HEK293T (cell line): Measurements from ENCODE around the gene COL12A1.

Source experiments
- BHLHE40 ChIP-seq: fragments of 450-650 bp; IDR thresholded peaks from 2 replicates; pipeline ENCODE4 v1.6.1; 2016; ENCODE audit warnings: mild to moderate bottlenecking, moderate library complexity, borderline replicate concordance
- ELF4 ChIP-seq: fragments of 450-650 bp; IDR thresholded peaks from 2 replicates; pipeline ENCODE4 v1.6.1; 2017; ENCODE audit warnings: antibody characterized with exemption
- FOXA1 ChIP-seq: fragments of 450-650 bp; IDR thresholded peaks from 2 replicates; pipeline ENCODE4 v1.6.1; 2016; ENCODE audit warnings: mild to moderate bottlenecking
- FOXM1 ChIP-seq: fragments of 450-650 bp; IDR thresholded peaks from 2 replicates; pipeline ENCODE4 v1.6.1; 2017; ENCODE audit warnings: mild to moderate bottlenecking, borderline replicate concordance
- LEF1 ChIP-seq: fragments of 450-650 bp; IDR thresholded peaks from 2 replicates; pipeline ENCODE4 v1.6.1; 2017; ENCODE audit warnings: mild to moderate bottlenecking, borderline replicate concordance
- NFRKB ChIP-seq: fragments of 450-650 bp; IDR thresholded peaks from 2 replicates; pipeline ENCODE4 v1.6.1; 2016; ENCODE audit warnings: mild to moderate bottlenecking, moderate library complexity
- SP1 ChIP-seq: fragments of 450-650 bp; IDR thresholded peaks from 2 replicates; pipeline ENCODE4 v1.6.1; 2017
- ZNF384 ChIP-seq: fragments of 450-650 bp; IDR thresholded peaks from 2 replicates; pipeline ENCODE4 v1.6.1; 2016
- TF ChIP-seq, protein P1 (sequence below): fragments of 450-650 bp; IDR thresholded peaks from 2 replicates; pipeline ENCODE4 v1.6.1; 2016

- TF ChIP-seq ELF4, result no peak
- no peak for TF ChIP-seq ZNF384
- no peak for TF ChIP-seq SP1
- TF ChIP-seq, protein P1, sequence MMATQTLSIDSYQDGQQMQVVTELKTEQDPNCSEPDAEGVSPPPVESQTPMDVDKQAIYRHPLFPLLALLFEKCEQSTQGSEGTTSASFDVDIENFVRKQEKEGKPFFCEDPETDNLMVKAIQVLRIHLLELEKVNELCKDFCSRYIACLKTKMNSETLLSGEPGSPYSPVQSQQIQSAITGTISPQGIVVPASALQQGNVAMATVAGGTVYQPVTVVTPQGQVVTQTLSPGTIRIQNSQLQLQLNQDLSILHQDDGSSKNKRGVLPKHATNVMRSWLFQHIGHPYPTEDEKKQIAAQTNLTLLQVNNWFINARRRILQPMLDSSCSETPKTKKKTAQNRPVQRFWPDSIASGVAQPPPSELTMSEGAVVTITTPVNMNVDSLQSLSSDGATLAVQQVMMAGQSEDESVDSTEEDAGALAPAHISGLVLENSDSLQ, result no peak
- TF ChIP-seq NFRKB, result no peak
- TF ChIP-seq FOXA1, result no peak
- no peak for TF ChIP-seq FOXM1
- TF ChIP-seq LEF1, result no peak
- TF ChIP-seq BHLHE40, result no peak
Measured at GRCh38 chr6:75213112-75213511, 7.3 kb upstream of the COL12A1 start.
